ENCODE measurements around the gene CCT3. TPM values are rescaled to one million over a fixed set of nuclear protein-coding genes. Genes with fewer than 3 reads are reported as not detected.

The CCT3 gene
- total and polyA plus RNA-seq, 10 of the 15 experiments (the other 5 are each of a cell fraction or from before 2014, with no cell fraction given) = 319 to 585 (median 427) TPM

GRCh38 chr1:156282479-156283222 lies 55.4 kb downstream of the CCT3 start, which contains the start of gene SMG5:
TSS of gene SMG5 (minus strand) at chr1:156282825. CDS start at chr1:156282680, 145 bp downstream.
- in situ Hi-C loops (cut with MboI) = no loop called here
- TF ChIP-seq ZBTB40 (IDR thresholded peaks at IDR 0.05; ENCODE audit: borderline replicate concordance) (peak; percentile 100), MYC (IDR thresholded peaks at IDR 0.05; ENCODE audit: insufficient read depth, insufficient read length, insufficient replicate concordance, low read length, severe bottlenecking) (peak; percentile 59), FOS (IDR thresholded peaks at IDR 0.05; ENCODE audit: borderline replicate concordance, extremely low read depth, insufficient read length) (no peak), ZBTB4 (CRISPR knock-in tag; IDR thresholded peaks at IDR 0.05) (no peak), RELB (IDR thresholded peaks at IDR 0.05; ENCODE audit: low read depth) (peak; percentile 74), ASH2L (IDR thresholded peaks at IDR 0.05; ENCODE audit: borderline replicate concordance, low read depth) (no peak), BCL11A (IDR thresholded peaks at IDR 0.05; ENCODE audit: low read depth, low read length) (no peak), SKIL (IDR thresholded peaks at IDR 0.05; ENCODE audit: low read depth, poor library complexity, severe bottlenecking) (peak; percentile 52)

More at GRCh38 chr1:156282479-156283222, 55.4 kb downstream of the CCT3 start, which contains the start of gene SMG5:
- Histone ChIP-seq H3K9ac (ENCODE audit: control insufficient read depth, insufficient read depth, low read length) (peak within 1 kb of the TSS; percentile 89), H3K4me3 (peak within 1 kb of the TSS; percentile 94), H4K20me1 (ENCODE audit: control insufficient read depth, insufficient read depth) (no peaks in the 10 kb centered on the region), H3K9me3 (replicated peaks; ENCODE audit: control insufficient read depth, insufficient read depth, low read length) (no peaks in the 10 kb centered on the region), H3K79me2 (ENCODE audit: control insufficient read depth, insufficient read depth, low read length) (peaks cover 52% of the 10 kb centered on the region), H3K4me2 (ENCODE audit: control insufficient read depth, insufficient read depth) (peak within 1 kb of the TSS; percentile 84), H2AFZ (ENCODE audit: control insufficient read depth, low read depth, low read length) (peak within 1 kb of the TSS; percentile 98), H3K27me3 (replicated peaks in 1 of 2; ENCODE audit: control insufficient read depth in 2 of 2, insufficient read depth in 2 of 2, low read length in 1 of 2) (no peaks in the 10 kb centered on the region), H3K36me3 (ENCODE audit: control insufficient read depth in 2 of 2, insufficient read depth in 2 of 2, low read length in 1 of 2) (peaks cover 4 to 24% of the 10 kb centered on the region in 2 experiments), H3K27ac (ENCODE audit: control insufficient read depth, insufficient read depth) (peak within 1 kb of the TSS; percentile 86), H3K4me1 (ENCODE audit: control insufficient read depth, insufficient read depth, low read length) (peaks cover 15% of the 10 kb centered on the region; the same call in 1 of the 2 replicates)
- WGBS (ENCODE audit: insufficient coverage, insufficient replicate concordance, low lambda C conversion rate, missing lambda C conversion rate) = under 1% methylated on average over 26 of the region's 50 CpGs
- peak; percentile 86 for FAIRE-seq
- SMC1A ChIA-PET (ENCODE audit: uncharacterized antibody, unreplicated experiment) = interaction anchor here (0.5 to 4.7 kb wide), 23 partner anchors 10 to 422 kb away, joined by 3 to 39 read pairs (median 4); partner anchors contain the start of genes CCT3, GLMP and TSACC
- POLR2A ChIA-PET = interaction anchor here (0.6 to 2.8 kb wide), 20 partner anchors 10 to 424 kb away, joined by 3 to 13 read pairs (median 4); partner anchors contain the start of genes CCT3, GLMP, NAXE and PMF1
- intact Hi-C loops (cut with micrococcal nuclease; ENCODE audit: unreplicated experiment) = loop anchor here (10.0 kb wide), 1 partner anchor 188 kb away; no protein-coding TSS in a partner anchor
- peak; percentile 93 for ATAC-seq
- RAD21 ChIA-PET (ENCODE audit: unreplicated experiment) = interaction anchor here (0.7 to 2.3 kb wide), 12 partner anchors 9 to 175 kb away, joined by 3 to 16 read pairs (median 4); partner anchors contain the start of genes CCT3, GLMP and TSACC
- CTCF ChIA-PET = interaction anchor here (0.8 to 7.1 kb wide), 23 partner anchors 9 to 399 kb away, joined by 3 to 58 read pairs (median 4); partner anchors contain the start of genes GLMP, SLC25A44 and UBQLN4
- no TSS peak for BruUV-seq (replicated peaks)
- peak; percentile 96 for DNase-seq (ENCODE audit: low read depth, low spot score)

Data from GM12878 (cell line).